ENCODE data around the gene RSPH1.
A peak's percentile ranks its signal among the peaks of the same experiment; 100 is the strongest.

Gene RSPH1

DNA sequence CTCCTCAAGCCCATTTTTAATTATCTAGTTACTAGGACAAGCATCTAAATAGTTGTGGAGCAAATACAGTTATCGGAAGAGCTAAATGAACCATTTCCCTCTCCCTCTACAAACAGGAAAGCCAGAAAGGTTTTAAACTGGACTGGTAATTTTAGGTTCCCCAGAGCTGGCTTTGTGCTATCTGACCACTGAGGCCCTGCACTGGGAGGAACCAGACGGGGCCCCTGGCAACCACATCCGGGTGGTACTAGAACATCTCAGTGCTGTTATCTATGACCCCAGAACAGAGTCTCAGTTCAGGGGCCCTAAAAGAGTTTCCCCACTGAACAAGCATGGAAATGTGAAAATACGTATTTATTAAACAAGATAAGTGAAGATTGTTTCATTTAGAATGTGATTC lies 7.7 kb upstream of the RSPH1 start:
- Histone ChIP-seq H3K4me1 (ENCODE audit: insufficient read depth, low read length, poor library complexity, severe bottlenecking) (peaks cover 70% of the 10 kb centered on the region), H3K4me2 (ENCODE audit: low read depth, low read length, poor library complexity, severe bottlenecking) (peak overlapping the region; percentile 70), H4K20me1 (ENCODE audit: insufficient read depth, low read length, poor library complexity, severe bottlenecking) (no peaks in the 10 kb centered on the region), H3K9me3 (ENCODE audit: insufficient read depth, low read depth, low read length) (no peaks in the 10 kb centered on the region), H3F3A (ENCODE audit: low read depth) (peaks cover 13% of the 10 kb centered on the region), H3K4me3 (ENCODE audit: low read length, poor library complexity, severe bottlenecking) (peak overlapping the region; percentile 62), H3K36me3 (ENCODE audit: insufficient read depth, low read length) (no peaks in the 10 kb centered on the region), H2AFZ (ENCODE audit: low read length) (no peak overlapping the region), H3K9me2 (replicated peaks; ENCODE audit: low read depth, low read length) (no peaks in the 10 kb centered on the region), H3K9ac (ENCODE audit: low read depth, low read length, poor library complexity, severe bottlenecking) (peak overlapping the region; percentile 75), H3K27me3 (ENCODE audit: insufficient read depth, low read length, poor library complexity, severe bottlenecking) (no peaks in the 10 kb centered on the region), H3K79me2 (ENCODE audit: insufficient read depth, low read length) (no peaks in the 10 kb centered on the region)
- TF ChIP-seq CTCF (conservative IDR thresholded peaks at IDR 0.05; ENCODE audit: low read length) (no peak), EZH2phosphoT487 (IDR thresholded peaks at IDR 0.05; ENCODE audit: borderline replicate concordance) (no peak)

GRCh38 chr21:42500736-42501135 lies 4.7 kb upstream of the RSPH1 start:
- Histone ChIP-seq H3K9me2 (replicated peaks; ENCODE audit: low read depth, low read length) (no peaks in the 10 kb centered on the region), H3K9ac (ENCODE audit: low read depth, low read length, poor library complexity, severe bottlenecking) (no peak overlapping the region), H3K79me2 (ENCODE audit: insufficient read depth, low read length) (no peaks in the 10 kb centered on the region; the same call in 1 of the 2 replicates), H3K4me3 (ENCODE audit: low read length, poor library complexity, severe bottlenecking) (no peak overlapping the region), H2AFZ (ENCODE audit: low read length) (no peak overlapping the region), H3K27me3 (ENCODE audit: insufficient read depth, low read length, poor library complexity, severe bottlenecking) (no peaks in the 10 kb centered on the region), H3K4me2 (ENCODE audit: low read depth, low read length, poor library complexity, severe bottlenecking) (no peak overlapping the region), H3F3A (ENCODE audit: low read depth) (peaks cover 18% of the 10 kb centered on the region), H3K4me1 (ENCODE audit: insufficient read depth, low read length, poor library complexity, severe bottlenecking) (peaks cover 68% of the 10 kb centered on the region), H3K36me3 (ENCODE audit: insufficient read depth, low read length) (no peaks in the 10 kb centered on the region), H3K9me3 (ENCODE audit: insufficient read depth, low read depth, low read length) (no peaks in the 10 kb centered on the region), H4K20me1 (ENCODE audit: insufficient read depth, low read length, poor library complexity, severe bottlenecking) (no peaks in the 10 kb centered on the region)
- TF ChIP-seq EZH2phosphoT487 (IDR thresholded peaks at IDR 0.05; ENCODE audit: borderline replicate concordance) (no peak), CTCF (conservative IDR thresholded peaks at IDR 0.05; ENCODE audit: low read length) (no peak)

- no peak overlapping the region for H3K4me2 ChIP-seq (ENCODE audit: low read depth, low read length, poor library complexity, severe bottlenecking)
- no peaks in the 10 kb centered on the region for H3K27me3 ChIP-seq (ENCODE audit: insufficient read depth, low read length, poor library complexity, severe bottlenecking)
- H3K36me3 ChIP-seq (ENCODE audit: insufficient read depth, low read length): no peaks in the 10 kb centered on the region
- no peak overlapping the region for H3K4me3 ChIP-seq (ENCODE audit: low read length, poor library complexity, severe bottlenecking)
- no peaks in the 10 kb centered on the region; the same call in 1 of the 2 replicates for H3K79me2 ChIP-seq (ENCODE audit: insufficient read depth, low read length)
- H3F3A ChIP-seq (ENCODE audit: low read depth): peaks cover 18% of the 10 kb centered on the region
- H3K9me2 ChIP-seq (replicated peaks; ENCODE audit: low read depth, low read length): no peaks in the 10 kb centered on the region
- H2AFZ ChIP-seq (ENCODE audit: low read length): no peak overlapping the region
- no peak for TF ChIP-seq EZH2phosphoT487 (IDR thresholded peaks at IDR 0.05; ENCODE audit: borderline replicate concordance)
- TF ChIP-seq CTCF (conservative IDR thresholded peaks at IDR 0.05; ENCODE audit: low read length): no peak
- H4K20me1 ChIP-seq (ENCODE audit: insufficient read depth, low read length, poor library complexity, severe bottlenecking): no peaks in the 10 kb centered on the region
- no peaks in the 10 kb centered on the region for H3K9me3 ChIP-seq (ENCODE audit: insufficient read depth, low read depth, low read length)
- H3K9ac ChIP-seq (ENCODE audit: low read depth, low read length, poor library complexity, severe bottlenecking): no peak overlapping the region
- H3K4me1 ChIP-seq (ENCODE audit: insufficient read depth, low read length, poor library complexity, severe bottlenecking): peaks cover 65% of the 10 kb centered on the region
Observed at GRCh38 chr21:42500225-42500624, 4.2 kb upstream of the RSPH1 start.
